22Rv1 (cell line): ENCODE data around the gene TLR2.

Experiments used
- H3K27ac ChIP-seq: fragments of 450-650 bp; 2 replicates; pipeline ENCODE4 v1.5.1; 2017
- CTCF ChIP-seq: fragments of 450-650 bp; IDR thresholded peaks from 2 replicates; pipeline ENCODE4 v1.5.1; 2017; ENCODE audit warnings: mild to moderate bottlenecking
- ZFX ChIP-seq: fragments of 450-650 bp; IDR thresholded peaks from 2 replicates; pipeline ENCODE4 v1.6.1; 2017; ENCODE audit warnings: antibody characterized with exemption, borderline replicate concordance

Gene TLR2

GRCh38 chr4:153684182-153684970 lies at the start of gene TLR2:
TSS of gene TLR2 (plus strand) at chr4:153684280. CDS start at chr4:153702908, 18,628 bp downstream.
- TF ChIP-seq CTCF (peak; percentile 21; the same call in 1 of the 2 replicates), ZFX (no peak)
- H3K27ac ChIP-seq: no peak within 1 kb of the TSS

GRCh38 chr4:153634738-153635353 lies 49.2 kb upstream of the TLR2 start:
- TF ChIP-seq ZFX: no peak
- peak; percentile 69 for TF ChIP-seq CTCF
- H3K27ac ChIP-seq: no peak overlapping the region

GRCh38 chr4:153635846-153636245 lies 48.2 kb upstream of the TLR2 start:
- H3K27ac ChIP-seq: no peak overlapping the region
- TF ChIP-seq CTCF (no peak), ZFX (no peak)

- TF ChIP-seq ZFX (no peak), CTCF (no peak)
- H3K27ac ChIP-seq: no peak overlapping the region
These were observed 46.9 kb upstream of the TLR2 start for GRCh38 chr4:153637201-153637600.

GRCh38 chr4:153638011-153638410 lies 46.1 kb upstream of the TLR2 start:
- no peak for TF ChIP-seq CTCF
- TF ChIP-seq ZFX: no peak
- H3K27ac ChIP-seq: no peak overlapping the region

- no peak overlapping the region for H3K27ac ChIP-seq
- TF ChIP-seq ZFX (no peak), CTCF (no peak)
These were observed 45.1 kb upstream of the TLR2 start for GRCh38 chr4:153638999-153639398.
